Activated T-cell treated with anti-CD3 and anti-CD28 coated beads for 4 hours (primary cell): ENCODE measurements around the gene LAGE3.
"Not testable (repeated sequence)": the region's sequence is repeated elsewhere in the genome, so short reads cannot be mapped to it uniquely, and the experiment has no call there.

Source experiments
- DNase-seq: peaks from one replicate; pipeline ENCODE4 v3.0.0-alpha.2; 2020

Gene LAGE3

DNA sequence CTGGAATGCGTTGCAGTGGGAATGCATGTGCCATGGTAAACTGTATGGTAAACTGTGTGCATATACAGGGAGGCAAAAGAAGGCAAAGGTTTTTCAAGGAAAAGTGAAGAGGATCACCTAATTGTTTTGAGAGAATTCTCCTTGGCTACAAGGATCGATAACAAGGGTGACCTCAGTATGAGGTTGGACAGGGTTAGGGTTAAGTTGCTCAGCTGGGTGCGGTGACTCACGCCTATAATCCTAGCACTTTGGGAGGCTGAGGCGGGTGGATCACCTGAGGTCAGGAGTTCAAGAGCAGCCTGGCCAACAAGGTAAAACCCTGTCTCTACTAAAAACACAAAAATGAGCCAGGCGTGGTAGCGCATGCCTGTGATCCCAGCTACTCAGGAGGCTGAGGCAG, 22.3 kb upstream of the LAGE3 start:
- not testable (repeated sequence) for DNase-seq

DNA sequence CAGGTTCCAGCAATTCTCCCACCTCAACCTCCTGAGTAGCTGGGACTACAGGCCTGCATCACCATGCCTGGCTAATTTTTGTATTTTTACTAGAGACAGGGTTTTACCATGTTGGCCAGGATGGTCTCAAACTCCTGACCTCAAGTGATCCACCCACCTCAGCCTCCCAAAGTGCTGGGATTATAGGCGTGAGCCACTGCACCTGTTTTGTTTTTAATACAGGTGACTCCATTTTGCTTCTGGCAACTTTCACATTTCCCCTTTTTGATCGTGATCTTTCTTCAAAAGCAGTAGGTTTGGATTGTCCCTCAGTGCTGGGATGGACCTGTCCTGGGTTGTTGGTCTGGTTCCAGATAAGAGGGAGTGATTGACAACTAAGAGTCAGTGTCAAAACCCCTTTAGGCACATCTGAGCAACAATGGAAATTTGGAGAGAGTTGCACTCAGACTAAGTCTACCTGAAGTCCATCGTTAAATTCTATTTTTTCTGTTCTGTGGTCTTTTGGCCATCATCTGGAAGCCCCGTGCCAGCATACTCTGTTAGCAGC, 17.6 kb upstream of the LAGE3 start:
- not testable (repeated sequence) for DNase-seq

DNA sequence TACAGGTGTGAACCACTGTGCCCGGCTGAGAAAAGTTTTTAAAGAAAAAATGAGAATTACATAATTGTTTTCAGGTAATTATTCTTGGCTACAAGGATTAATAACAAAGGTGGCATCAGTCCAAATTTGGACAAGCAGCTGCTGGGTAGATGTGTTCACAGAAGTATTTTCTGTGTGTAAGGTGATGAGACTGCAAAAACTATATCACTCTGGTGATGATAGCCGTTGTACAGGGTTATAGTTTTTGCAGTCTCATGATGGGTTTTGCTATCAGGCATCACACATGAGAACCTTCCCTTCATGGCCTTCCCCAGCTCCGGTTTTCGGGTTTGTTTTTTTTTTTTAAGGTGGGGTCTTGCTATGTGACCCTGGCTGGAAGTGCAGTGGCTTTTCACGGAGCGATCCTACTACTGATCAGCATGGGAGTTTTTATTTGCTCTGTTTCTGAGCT, 16.4 kb upstream of the LAGE3 start:
- no peak for DNase-seq

DNA sequence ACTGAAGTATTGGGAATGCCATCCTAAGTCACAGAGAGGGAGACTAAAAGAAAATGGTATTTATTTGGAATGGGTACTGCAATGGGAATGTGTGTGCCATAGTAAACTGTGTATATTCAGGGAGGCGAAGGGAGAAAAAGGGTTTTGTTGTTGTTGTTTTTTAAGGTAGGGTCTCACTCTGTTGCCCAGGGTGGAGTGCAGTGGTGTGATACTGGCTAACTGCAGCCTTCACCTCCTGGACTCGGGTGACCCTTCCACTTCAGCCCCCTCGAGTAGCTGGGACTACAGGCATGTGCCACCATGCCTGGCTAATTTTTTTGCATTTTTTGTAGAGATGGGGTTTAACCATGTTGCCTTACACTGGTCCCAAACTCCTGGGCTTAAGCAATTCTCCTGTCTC, 15.6 kb upstream of the LAGE3 start:
- DNase-seq, result no peak

DNA sequence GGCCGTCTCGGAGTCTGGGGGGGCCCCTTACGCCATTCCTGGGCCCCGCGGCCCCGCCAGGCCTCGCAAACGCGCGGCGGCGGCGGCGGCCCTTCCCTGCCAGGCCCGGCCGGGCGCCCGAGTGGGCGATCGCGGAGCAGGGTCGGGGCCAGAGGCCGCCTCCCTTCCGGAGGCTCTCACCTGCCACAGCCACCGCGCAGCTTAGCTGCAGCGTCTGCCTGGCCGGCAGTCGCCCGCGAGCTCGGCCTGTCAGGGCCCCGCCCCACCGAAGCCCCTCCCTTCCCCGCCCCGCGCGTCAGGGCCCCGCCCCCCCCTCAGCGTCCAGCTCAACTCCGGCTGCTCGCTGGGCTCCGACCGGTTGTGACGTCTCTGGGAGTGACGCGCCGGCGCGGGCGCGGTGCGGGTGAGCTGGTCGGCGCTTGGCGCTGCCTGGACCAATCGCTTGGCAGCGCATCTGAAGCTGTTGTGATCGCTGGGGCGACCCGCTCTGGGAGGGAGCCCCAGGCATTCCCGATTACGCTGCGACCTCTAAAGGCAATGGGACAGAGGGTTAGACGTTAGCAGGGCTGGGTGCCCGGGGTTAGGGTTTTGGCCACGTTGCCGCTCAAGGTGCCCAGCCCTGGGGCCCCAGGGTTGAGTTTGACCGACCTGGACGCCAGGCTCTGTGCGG, 11.5 kb upstream of the LAGE3 start, which contains the start of gene SLC10A3:
Gene SLC10A3 (minus strand): TSS at position 216 of the 670 bp plus-strand sequence. CDS start 1,689 bp downstream, outside the sequence.
- DNase-seq, result peak; percentile 73

DNA sequence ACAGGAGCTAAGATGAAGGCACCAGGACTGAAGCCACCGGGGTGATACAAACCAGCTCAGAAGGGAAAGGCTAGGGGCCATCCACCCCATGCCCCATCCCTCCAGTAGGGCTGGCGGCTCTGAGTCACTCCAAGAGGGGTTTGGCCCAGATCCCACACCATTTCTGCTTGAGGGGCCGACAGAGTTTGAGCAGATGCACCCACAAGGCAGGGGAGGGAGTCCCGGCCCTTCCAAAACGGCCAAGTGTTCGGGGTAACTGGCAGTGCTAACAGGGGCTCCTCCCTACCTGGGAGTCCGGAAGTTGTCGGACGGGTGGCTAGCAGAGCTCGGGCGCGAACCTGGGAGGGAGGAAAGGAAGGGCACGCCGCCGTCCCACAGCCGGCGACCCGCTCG, 10.9 kb upstream of the LAGE3 start:
- no peak for DNase-seq

DNA sequence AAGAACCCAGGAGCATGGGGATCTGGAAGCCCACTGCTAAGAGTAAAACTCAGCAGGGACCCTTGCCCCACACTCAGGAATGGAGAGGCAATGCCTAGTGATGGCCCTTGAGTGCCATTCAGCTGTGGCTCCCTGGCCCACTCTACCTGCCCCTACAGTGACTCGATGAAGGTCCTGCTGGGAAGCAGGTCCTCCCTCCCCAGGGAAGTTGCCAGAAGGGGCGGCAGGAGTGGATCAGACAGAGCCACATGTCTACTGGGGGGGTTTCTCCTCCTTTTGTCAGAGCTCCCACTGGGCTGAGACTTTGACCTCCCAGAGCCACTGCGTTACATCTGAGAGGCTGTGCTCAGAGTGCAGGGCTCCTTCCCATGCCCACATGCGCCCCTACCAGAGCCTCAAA, 10.1 kb upstream of the LAGE3 start:
- no peak for DNase-seq

DNA sequence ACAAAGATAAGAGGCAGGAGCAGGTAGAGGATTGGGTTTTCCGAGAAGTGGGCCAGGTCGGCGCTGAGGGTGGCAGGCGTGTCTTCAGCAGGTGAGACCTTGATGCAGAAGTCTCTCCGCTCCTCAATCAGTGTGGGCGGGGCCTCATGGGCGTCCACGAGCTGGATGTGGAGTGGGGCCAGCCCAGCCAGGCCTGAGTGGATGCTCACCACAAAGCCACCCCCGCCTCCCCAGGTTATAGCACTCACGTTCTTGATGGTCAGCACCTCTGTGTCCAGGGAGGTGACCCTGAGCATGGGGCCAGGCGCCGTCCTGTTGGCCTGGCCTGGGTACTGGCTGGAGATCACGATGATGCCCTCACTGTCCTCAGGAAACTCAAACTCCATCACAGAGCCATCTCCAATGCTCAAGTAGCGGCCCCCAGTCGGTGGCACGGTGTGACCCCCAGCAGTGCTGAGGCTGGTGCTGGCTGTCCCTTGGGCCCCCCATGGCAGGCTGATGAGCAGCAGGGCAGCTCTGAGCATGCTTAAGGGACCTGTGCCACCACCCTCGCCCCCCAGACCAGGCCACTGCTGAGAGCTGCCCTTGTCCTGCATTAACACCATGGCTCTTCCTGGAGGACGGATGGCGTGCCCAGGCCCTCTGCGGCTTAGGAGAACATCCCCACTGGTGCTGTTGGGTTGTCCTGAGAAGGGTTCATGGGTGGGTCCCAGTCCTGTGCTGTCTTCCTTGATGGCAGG, 9.4 kb upstream of the LAGE3 start:
- no peak for DNase-seq

DNA sequence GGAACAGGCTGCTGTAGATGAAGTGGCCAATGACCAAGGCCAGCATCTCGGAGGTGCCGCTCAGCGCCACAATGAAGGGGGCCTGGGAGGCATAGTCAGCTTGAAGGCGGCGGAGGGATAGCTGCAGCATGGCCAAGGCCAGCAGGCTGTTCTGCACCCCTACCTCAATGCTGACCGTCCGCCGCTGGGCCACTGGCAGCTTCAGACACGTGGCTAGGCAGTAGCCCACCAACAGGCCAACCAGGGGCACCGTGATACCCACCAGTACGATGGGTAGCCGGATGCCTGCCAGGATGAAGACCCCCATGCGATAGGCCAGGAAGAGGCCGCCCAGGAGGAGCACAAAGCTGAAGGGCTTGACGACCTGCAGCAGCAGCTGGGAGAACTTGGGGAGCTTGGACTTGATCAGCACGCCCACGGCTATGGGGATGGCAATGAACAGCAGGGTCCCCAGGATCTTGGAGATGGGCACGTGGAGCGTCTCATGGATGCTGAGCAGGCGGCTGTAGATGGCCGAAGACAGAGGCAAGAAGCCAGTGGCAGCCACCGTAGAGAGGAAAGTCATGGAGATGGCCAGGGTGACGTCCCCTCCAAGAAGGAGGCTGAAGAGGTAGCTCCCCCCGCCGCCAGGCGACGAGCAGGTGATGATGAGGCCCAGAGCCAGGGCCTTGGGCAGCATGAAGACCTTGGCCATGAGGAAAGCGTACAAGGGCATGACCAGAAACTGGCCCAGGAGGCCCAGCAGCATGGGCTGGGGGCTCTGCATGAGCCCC, 8.6 kb upstream of the LAGE3 start:
- DNase-seq, result no peak

DNA sequence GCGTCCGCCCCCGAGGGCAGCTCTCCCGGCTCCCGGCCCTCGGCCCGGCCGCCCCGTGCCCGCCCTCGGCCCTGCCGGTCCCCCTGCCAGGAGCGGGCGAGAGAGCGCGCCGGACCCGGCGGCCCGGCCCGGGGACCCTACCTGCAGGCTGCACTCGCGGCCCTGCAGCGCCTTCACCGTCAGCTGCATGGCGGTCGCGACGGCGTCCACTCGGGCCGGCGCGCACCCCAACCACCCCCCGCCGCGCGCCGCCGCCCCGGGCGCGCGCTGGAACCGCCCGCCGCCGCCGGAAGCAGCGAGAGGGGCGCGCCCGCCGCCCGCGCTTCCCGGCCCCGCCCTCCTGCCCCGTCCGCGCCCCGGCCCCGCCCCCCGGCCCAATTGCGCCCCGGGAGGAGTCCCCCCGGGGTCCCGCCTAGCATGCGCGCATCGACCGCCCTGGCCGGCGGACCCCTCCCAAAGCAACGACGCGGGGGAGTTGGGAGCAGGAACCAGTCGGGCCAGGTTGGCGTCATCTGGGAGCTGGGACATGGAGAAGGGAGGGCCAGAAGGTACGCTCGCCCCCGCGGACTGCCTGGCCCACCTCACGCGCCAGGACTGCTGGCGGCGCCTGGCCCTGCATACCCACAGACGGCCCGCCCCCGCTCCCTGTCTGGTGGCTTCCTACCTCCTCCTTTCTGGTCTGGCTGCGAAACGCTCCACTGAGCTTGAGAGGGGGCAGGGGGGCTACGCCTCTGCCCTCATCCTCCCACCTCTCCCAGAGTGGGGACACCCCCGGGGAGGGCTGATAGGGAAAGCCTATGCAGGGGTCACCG, 7.5 kb upstream of the LAGE3 start, which contains the start of gene UBL4A:
Gene UBL4A (minus strand): TSS at position 220 of the 812 bp plus-strand sequence. CDS start 31 bp downstream, at position 189.
- DNase-seq, result peak; percentile 21

DNA sequence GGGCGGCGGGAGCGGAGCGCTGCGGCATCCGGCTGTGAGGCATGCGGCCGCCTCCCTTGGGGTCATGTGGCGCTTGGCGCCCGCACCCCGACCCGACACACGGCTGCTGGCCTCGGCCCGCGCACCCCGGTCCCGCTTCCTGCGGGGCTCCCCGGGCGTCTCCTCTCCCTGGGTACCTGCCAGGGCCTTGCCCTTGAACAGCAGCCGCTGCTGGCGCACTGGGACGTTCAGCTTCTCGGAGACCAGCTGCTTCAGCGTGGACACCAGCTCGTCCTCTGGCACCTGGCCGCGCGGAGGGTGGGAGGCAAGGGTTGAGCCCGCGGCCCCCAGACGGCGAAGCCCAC, 6.9 kb upstream of the LAGE3 start:
- DNase-seq, result no peak

DNA sequence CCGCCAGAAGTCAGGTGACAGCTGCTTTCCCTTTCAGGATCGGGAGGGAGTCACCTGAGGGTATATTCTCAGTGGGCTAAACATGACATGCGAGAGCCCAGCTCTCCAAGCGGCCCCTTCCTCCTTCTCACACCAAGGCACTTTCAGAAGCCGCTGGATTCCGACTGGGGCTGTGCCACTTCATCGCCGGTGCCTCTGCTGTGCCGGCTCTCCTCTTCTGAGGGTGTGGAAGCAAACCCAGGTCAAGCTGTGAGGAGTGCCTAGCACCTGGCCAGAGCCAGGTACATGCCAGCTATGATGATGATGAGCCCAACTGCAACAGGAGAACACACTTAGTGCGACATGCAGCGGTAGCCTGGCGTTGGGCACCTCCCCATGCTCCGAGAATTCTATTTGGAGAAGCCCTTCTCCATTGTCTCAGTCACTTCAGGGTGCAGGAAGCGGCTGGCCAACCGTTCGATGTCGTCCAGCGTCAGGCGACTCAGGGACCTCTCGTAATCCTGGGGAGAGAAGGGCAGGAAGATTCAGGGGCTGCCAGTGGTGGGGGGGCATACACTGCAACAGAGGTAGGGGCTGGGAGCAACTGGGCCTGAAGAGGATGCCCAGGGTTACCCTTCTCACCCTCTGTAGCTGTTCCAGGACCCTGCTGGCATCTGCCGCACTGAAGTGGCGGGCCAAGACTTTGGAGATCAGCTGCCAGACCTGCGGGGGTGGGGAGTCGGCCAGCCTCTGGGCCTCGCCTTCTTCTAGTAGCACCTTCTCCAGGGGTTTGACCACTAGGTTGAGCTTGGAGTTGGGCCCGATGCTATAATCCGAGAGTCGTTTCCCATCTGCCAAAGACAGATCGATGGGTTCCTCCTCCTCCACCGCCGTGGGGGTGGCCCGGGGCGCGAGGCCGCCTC, 6.3 kb upstream of the LAGE3 start:
- DNase-seq, result no peak

DNA sequence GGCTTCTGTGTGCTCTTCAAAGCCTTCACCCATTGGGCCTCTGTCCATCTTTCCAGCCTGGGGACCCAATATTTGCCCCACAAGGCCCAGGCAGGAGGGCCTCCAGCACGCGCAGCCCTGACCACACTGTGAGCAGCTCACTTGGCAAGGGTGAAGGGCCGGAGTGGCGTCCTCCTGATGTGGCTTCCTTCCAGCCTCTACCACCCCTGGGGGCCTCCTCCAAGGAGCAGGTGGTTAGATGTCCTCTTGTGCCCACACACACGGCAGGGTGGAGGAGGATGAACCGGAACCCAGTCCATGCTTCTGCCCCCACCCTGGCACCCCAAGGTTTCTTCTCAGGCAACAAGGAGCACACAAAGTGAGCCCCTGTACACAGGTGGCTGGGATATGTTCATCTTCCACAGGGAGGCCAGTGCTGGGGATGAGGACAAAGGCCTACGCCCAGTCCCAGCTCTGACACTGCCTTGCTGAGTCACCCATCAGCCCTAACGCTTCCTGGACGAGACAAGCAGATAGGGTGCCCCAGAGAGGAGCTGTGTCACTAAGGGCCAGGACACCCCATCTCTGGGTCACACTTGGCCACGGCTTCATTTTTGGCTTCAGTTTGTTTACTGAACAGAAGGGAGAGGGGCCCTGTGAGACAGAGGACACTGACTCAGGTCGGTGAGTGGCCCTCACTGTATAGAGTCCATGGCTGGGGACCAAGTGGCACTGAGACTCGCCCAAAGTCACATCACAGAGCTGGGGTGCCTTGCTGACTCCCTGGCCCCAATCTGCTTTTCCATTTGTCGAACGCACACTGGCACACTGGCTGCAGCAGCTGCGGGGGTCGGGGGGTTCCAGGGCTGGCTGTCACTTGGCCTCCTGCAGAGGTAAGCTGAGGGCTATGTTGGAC, 5.4 kb upstream of the LAGE3 start:
- no peak for DNase-seq

DNA sequence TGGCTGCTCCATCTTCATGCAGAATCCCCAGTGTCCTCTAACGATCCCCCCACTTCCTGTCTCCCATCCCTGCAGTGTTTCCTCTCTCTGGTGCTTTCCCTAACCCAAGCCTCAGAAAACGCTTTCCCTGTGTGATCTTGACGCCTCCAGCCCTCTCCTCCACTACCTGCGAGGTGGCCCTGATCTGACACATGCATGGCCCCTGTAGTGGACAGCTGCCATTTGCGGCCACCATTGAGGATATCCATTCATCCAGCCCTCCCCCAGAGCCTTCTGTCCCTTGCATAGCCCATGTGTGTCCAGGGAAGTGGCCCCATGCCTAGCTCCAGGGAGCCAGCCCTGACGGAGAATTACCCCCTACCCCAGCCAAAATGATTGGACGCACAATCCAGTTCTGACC, 4.2 kb upstream of the LAGE3 start:
- DNase-seq, result no peak

DNA sequence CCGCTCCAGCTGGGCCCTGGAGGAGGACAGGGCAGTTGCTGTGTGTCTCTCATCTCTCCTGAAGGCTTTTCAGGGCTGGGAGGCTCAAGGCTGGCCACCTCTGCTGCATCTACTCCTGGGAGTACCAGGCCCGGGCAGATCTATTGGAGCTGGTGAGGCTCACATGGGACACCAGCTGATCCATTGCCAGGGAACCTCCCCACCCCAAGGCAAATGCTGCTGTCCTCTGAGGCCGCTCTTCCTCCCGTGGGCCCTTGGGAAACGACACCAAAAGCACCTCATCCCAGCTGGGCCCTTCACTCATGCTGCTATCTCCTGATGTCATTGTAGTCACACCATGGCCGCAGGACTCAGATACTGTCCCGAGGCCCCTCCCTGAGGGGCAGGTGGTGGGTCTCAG, 3.7 kb upstream of the LAGE3 start:
- no peak for DNase-seq

DNA sequence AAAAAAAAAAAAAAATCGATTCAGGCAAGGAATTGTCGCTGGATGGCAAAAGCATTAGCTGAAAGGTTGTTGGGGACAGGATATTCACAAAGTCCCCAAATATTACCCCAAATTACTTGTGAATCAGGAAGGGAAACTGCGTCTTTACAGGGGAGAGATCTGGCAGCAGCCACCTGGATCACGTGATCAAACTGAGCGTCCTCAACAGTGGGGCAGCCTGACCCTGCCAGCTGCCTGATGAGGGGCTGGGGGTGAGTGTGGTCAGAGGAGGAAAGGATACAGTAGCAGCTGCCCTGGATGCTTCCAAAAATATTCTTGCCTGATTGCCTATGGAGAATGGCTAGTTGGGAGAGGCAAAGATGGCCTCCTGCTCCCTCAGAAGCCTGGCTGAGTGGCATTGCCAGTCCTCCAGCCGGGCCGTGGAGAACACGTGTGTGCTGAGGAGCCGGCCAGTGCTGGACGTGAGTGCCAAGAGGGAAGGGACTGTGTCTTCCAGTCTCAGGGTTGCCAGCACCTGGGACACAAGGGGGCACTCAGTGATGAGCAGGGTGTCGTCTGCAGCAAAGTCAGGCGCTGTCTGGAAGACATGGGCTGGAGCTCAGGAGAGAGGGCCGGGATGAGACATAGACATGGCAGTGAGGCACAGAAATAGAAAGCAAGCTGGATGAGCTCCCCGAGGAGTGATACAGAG, 3.0 kb upstream of the LAGE3 start:
- DNase-seq, result no peak

DNA sequence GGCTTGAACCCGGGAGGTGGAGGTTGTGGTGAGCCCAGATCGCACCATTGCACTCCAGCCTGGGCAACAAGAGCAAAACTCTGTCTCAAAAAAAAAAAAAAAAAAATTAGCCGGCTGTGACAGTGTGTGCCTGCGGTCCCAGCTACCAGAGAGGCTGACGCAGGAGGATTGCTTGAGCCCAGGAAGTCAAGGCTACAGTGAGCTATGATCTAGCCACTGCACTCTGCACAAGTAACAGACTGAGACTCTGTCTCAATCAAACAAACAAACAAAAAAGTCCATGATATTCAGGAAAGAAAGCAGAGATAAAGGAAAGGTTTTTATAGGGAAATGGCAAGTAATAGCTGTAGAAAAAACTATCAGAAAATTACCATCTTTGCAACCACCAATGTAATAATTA, 2.1 kb upstream of the LAGE3 start:
- no peak for DNase-seq

DNA sequence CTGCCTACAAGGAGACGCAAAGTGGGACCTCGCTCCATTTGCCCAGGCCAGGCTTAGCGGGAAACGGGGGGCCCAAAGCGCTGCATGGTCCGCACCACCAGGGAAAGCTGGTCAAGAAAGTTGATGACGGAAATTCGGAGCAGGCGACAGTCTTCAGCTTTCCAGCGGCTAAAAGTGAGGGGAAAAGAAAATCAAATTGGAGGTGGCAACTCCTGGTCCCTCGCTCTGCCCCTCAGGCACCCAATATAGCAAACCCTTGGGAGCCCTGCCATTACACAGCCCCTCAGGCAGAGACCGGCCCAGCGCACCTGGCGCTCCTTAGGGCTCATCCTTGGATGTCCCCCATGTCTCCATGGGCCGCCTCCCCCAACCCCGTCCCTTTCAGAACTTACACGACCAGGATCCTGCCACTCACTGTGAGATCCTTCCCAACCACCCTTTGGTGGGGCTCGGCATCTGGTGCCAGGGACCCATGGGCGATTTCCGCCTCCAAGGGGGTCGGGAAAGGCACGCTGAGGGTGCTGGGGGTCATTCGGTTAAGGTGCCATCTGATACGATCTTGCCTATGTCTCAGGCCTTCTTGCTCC, 1.1 kb downstream of the LAGE3 start:
- no peak for DNase-seq

DNA sequence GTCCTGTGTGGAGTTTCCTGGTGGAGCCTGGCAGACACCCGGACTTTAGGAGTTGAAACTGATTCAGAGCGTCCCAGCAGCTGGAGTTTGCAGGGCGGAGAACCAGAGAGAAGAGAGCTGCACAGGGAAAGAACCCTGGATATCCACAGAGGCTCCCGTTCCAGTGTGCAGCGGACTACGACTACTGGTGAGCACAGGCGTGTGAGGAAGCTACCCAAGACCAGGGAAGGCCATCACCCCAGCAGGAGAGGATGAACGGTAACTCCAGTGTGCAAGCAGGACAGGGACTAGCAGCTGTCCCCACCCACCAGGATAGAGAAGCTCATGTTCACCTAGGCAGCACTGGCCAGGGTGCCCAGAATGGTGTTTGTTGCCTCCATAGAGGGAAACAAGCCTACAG, 2.3 kb downstream of the LAGE3 start:
- DNase-seq, result no peak
